Measurements from ENCODE around the gene GALNT18. TPM values are rescaled to one million over a fixed set of nuclear protein-coding genes. Genes with fewer than 3 reads are reported as not detected.

Gene GALNT18
- total RNA-seq, 4 donors from 2014 or later = 7.8 to 57.1 (median 17.8) TPM

- no peak for TF ChIP-seq CTCF (IDR thresholded peaks at IDR 0.05; ENCODE audit: low read depth)
These were observed 194.3 kb downstream of the GALNT18 start for GRCh38 chr11:11427542-11427941.

GRCh38 chr11:11427140-11427539, 194.7 kb downstream of the GALNT18 start:
- TF ChIP-seq CTCF (IDR thresholded peaks at IDR 0.05; ENCODE audit: low read depth) = no peak

GRCh38 chr11:11426226-11426952, 195.4 kb downstream of the GALNT18 start:
- no peak for TF ChIP-seq CTCF (IDR thresholded peaks at IDR 0.05; ENCODE audit: low read depth)

- no peak for TF ChIP-seq CTCF (IDR thresholded peaks at IDR 0.05; ENCODE audit: low read depth)
These were observed 196.0 kb downstream of the GALNT18 start for GRCh38 chr11:11425806-11426205.

GRCh38 chr11:11424688-11425087, 197.1 kb downstream of the GALNT18 start:
- no peak for TF ChIP-seq CTCF (IDR thresholded peaks at IDR 0.05; ENCODE audit: low read depth)

- no peak for TF ChIP-seq CTCF (IDR thresholded peaks at IDR 0.05; ENCODE audit: low read depth)
These were observed 199.2 kb downstream of the GALNT18 start for GRCh38 chr11:11422411-11423128.

GRCh38 chr11:11421509-11421908, 200.3 kb downstream of the GALNT18 start:
- TF ChIP-seq CTCF (IDR thresholded peaks at IDR 0.05; ENCODE audit: low read depth) = no peak

Data from subcutaneous adipose tissue (tissue), 4 donors.